Measurements from ENCODE around the gene GNG14.
A peak's percentile ranks its signal among the peaks of the same experiment; 100 is the strongest.
"Not testable (repeated sequence)": the region's sequence is repeated elsewhere in the genome, so short reads cannot be mapped to it uniquely, and the experiment has no call there.

Gene GNG14

DNA sequence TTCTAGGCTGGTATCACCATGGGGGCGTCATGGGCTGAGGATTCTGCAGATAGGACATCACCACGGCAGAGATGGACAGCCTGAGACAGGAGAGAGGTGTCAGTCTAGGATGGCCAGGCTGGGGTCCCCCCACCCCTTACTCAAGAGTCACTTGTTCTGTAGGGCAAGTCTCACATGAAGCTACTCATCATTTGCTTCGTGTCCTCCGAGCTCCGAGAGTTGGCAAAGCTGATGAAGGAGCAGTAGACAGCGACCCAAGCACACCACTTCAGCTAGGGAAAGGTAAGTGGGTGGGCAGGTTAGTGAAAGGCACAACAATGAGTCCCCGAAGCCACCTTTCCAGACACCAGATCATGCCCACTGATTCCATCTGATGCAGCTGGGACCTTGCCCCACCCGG, 19.5 kb upstream of the GNG14 start:
- no peak for DNase-seq

DNA sequence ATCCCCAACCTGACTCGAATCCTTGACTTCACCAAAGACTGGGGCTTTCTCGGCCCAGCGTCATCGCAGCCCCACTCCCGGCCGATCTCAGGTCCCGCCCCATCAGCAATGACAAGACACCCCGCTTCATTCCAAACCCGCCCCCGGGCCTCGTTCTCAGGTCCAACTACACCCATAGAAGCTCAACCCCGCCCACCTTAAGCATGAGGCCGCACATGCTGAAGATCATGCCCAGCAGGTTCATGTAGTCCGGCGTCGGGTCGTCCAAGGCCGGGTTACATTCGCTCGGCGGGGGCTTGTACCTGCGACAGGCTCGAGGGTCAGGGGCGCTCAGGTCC, 18.9 kb upstream of the GNG14 start:
- DNase-seq: no peak

DNA sequence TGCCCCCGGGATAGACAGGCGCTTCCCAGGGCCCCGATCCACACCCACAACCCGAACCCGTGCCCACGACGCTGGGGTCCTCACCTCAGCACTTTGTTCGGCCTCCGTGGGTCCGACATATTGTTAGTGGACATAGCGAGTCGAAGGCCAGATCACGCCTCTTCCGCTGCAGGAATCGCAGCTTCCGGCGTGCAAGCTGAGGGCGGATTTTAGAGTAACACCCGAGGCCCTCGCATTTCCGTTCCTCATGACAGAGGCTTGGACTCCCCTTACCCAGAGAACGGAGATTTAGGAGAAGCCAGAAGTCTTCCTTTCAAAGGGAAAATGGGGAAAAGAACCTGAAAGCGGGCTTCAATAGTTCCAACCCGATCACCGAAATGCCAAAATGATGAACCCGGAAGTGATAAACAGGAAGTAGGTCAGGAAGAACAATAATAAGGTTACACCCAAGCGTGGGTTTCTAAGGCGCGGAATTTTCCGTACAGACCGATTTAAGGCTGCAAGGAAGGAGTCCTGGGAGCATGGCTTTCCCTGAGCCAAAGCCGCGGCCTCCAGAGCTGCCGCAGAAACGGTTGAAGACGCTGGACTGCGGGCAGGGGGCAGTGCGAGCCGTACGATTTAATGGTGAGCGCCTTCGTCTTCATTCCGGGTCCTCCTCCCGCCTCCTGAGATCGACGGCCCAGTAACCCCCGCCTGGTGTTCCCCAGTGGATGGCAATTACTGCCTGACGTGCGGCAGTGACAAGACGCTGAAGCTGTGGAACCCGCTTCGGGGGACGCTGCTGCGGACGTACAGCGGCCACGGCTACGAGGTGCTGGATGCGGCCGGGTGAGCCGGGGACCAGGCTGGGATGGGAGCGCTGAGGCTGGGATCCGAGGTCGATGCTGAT, 18.3 kb upstream of the GNG14 start:
- DNase-seq: peak; percentile 82

DNA sequence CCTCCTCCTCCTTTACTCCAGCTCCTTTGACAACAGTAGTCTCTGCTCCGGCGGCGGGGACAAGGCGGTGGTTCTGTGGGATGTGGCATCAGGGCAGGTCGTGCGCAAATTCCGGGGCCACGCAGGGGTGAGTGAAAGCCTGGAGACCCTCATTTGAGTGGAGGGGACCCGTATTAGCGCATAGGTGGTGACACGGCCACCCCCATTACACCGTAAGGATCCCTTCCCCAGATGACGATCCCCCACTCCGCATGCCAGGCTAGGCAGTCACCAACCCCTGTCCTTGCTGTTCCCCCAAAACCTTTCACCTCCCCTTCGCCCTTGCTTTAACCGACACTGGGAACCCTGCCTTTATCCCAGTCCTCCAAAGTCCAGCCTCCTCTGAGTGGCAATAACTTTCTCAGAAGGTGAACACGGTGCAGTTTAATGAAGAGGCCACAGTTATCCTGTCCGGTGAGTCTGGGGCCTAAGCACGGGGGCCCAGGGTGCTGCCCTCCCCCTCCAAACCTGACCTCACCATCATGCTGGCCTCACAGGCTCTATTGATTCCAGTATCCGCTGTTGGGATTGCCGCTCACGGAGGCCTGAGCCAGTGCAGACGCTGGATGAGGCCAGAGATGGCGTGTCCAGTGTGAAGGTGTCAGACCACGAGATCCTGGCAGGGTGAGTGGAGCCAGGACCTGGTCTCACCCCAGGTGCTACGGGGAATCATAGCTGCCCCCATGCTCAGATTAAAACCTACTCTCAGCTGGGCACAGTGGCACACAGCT, 17.5 kb upstream of the GNG14 start:
- no peak for DNase-seq

DNA sequence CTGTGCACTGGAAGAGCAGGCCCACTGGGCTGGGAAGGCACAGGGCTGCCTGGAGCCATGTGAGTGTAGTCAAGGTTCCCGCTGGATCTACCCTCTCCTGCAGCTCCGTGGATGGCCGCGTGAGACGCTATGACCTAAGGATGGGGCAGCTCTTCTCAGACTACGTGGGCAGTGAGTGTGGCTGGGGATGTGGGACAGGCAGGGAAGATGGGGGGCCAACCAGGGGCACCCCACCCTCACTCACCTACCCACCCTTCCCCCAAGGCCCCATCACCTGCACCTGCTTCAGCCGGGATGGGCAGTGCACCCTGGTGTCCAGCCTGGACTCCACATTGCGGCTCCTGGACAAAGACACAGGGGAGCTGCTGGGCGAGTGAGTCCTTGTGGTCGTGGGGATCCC, 15.1 kb upstream of the GNG14 start:
- no peak for DNase-seq

DNA sequence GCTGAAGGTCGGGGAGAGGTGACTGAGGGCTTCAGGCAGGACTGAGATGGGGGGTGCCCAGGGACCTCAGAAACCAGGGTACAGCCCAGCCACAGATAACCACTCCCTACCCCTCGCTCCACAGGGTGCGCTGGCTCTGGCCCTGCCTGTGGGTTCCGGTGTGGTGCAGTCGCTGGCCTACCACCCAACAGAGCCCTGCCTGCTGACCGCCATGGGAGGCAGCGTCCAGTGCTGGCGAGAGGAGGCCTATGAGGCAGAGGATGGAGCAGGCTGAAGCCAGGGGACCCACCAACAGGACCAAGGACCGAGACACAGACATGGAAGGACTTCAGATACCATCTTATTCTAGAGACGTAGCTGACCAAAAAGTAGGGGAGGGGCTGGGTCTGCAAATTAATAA, 12.4 kb upstream of the GNG14 start:
- DNase-seq: no peak

DNA sequence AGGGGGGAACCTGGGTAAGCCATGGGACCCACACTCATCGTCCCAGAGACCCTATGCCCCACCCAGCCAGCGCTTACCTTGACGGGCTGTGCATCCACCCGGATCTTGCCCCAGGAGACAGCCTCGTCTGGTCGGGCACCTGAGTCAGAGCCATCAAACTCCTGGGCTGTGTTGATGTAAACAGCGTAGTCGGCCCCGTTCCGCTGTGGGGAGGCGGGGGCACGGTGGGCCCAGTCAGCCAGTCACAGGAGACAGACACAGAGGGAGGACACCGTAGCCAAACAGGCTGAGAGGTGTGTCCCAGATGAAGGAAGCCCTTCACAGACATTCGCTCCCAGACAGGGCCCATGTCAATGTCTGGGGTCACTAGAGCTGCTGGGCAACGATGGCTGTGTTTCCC, 11.9 kb upstream of the GNG14 start:
- no peak for DNase-seq

DNA sequence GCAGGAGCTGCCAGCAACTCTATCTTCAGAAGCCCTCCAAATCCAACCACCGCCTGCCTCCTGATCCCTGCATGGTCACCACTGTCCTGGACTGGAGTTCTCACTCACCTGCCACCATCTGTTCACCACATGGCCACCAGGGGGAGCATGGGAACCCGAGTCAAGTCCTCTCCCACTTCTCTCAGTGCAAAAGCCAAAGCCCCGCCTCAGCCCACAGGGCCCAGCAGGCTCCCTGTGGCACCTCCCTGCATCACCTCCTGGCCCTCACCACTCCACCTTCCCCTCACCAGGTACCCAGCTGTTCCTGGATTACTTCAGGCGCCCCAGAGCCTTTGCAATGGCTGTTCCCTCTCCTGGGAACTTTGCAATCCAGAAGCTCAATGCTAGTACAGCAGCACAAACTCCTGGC, 11.4 kb upstream of the GNG14 start:
- peak; percentile 44 for DNase-seq

DNA sequence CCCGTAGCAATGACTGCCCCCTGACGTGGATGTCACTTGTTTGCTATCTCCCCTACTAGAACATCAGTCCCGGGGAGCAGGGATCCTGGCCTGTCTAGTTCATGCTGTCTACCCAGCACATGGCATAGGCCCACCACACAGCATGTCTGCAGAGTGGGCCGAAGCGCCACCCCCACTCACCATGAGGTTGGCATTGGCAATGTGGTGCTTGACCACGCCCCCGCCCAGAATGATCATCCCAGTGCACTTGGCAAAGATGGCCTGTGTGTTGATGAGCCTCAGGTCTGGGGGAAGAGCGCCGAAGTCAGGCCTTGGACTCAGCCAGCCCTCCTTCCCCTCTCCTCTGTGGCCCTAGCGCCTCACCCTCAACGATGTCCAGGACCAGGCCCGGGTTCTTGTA, 10.9 kb upstream of the GNG14 start:
- no peak for DNase-seq

DNA sequence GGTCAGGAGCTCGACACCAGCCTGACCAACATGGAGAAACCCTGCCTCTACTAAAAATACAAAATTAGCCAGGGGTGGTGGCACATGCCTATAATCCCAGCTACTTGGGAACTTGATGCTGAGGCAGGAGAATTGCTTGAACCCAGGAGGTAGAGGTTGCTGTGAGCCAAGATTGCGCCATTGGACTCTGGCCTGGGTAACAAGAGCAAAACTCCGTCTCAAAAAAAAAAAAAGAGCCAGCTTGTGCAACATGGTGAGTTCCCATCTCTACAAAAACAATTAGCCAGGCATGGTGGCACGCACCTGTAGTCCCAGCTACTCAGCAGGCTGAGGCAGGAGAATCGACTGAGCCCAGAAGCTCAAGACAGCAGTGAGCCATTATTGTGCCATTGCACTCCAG, 9.8 kb upstream of the GNG14 start:
- DNase-seq: not testable (repeated sequence)

DNA sequence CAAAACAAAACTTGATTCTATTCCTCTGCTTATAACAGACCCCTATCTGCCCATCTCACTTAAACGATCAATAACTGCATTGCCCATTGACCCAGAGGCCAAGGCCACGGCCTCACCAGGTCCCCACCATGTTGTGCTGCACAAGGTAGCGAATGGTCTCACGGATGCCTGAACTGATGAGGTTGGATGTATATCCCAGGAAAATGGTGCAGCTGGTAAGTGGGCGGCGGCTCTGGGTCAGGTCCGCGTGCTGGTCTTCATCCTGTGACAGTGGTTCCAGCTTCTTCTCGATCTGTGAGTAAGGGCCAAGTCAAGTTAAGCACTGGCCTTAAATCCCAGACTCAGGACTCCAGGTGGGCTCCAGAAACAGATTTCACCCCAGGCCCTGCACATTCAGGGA, 7.8 kb upstream of the GNG14 start:
- no peak for DNase-seq

DNA sequence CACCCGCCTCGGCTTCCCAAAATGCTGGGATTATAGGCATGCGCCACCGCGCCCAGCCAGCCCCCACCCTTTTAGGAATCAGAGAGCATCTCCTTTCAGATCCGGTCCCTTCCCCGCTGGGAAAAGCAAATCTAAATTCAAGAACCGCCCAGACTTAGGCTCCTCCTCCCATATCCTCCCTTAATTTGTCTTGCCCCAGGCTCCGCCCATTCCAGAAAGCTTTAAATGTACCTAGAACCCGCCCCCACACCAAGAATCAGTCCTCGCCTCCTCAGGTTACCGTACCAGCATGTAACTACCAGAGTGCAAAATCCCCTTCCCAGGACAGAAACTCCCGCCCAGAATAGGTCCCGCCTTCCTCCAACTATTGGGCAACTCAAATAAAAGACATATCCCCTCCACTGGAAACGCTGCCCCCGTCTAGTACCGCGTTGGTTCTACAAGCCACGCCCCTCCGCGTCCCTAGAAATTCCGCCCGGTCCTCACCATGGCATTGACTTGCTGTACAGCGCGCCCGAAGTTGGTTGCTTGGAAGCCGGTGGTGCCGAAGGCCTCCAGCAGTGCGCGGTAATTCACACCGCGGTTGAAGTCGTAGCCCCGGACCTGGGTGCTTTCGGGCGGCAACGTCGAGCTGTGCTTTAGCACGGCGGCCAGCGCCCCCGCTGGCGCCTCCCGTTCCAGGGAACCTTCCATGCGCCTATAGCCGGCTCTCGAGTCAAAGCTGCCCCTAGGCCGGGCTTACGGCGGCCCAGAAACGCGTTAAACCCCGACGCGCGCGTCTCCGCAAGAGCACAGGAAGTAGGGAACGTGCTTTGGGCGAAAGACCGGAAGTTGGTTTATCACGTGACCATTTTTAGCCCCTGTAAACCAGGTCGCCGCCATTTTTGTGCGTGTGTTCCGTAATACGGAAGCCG, 6.5 kb upstream of the GNG14 start, which contains the start of gene DHPS:
Gene DHPS (minus strand): TSS at position 807 of the 914 bp plus-strand sequence. CDS start 114 bp downstream, at position 693.
- peak; percentile 97 for DNase-seq

DNA sequence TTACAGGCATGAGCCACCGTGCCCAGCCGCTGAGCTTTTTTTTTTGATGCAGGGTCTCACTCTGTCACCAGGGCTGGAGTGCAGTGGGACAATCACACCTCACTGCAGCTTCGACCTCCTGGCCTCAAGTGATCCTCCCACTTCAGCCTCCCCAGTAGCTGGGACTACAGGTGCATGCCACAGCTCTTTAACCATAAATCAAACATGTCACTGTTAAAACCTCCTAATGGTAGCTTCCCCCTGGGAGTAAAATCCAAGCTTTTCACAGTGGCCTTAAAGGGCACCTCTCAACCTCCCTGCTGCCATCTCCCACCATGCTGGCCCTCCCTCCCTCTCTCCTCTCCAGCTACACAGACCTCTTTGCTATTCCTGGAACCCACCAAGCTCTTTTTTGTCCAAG, 2.0 kb upstream of the GNG14 start:
- no peak for DNase-seq

DNA sequence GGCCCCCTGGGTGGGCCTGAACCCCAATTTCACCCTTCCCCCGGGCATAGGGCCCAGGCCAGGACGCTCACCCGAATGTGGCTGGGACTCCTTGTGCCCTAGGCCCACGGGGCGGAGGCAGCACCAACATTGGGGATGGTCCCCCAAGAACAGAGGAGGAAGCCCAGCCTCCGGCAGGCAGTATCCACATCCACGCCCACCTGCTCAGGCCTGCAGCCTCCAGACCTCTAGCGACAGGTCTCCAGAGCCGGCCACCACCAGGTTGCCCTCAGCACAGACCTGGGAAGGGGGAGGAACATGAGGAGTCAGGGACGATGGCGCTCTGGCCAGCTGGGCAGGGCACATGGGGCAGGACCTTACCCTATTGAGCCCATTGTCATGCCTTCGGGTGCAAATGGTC, 1.2 kb downstream of the GNG14 start:
- DNase-seq: no peak

DNA sequence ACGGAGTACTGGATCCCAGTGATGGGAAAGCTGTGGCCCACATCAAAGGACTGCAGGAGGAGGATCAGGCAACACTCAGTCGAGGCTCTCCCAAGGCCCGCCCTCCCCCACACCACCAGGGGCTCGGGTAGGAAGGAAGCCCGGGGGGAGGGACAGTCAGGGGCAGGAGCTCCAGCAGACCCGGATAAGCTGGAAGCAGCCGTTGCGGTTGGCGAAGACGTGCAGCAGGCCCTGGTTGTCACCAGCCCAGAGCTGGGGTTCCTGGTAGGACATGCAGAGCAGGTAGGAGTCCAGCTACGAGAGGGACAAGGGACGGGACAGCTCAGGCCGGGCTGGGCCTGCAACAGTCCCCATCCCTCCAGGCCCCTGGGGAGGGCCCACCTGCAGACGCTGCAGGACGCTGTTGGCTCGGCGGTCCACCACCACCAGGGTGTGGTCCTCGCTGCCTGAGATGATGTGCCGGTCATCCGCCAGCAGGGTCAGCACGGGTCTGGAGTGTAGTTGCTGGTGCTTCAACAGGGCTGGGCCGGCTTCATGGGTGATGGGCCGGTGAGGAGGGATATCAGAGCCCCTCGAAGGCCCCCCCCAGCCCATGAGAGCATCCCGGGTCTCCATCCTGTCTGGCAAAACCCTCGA, 1.9 kb downstream of the GNG14 start:
- no peak for DNase-seq

DNA sequence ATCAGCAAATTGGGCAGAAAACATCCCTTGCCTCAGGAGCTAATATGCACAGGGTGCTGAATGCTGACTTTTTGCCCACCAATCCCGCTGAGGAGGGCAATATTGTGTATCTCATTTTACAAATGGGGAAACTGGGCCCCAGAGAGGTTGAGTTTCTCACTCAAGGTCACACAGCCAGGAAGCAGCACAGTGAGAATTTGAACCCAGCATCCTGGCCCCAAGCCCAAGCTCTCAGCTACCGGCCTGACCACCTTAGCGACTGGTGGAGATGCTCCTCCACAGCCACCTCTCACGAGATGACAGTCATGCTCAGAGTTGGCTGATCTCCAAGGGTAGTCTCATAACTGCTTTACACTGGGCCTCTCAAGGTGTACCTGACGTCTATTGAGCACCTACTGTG, 5.2 kb downstream of the GNG14 start:
- DNase-seq: no peak

DNA sequence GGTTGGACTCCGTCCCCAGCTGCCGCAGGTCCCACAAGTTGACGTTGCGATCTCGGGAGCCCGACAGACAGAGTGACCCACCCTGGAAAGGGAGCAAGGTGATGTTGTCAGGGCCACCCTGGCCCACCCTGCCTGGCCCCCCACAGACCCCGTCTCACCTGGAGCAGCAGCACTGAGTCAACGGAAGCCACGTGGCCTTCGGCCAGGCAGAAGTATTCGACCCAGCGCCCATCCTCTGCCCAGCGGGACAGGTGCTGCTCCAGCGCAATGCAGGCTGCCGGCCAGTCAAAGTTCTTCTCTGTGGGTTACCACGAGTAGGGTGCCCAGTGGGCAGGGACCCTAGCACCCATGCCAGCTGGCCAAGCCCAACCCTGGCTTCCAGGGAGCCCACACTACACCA, 6.8 kb downstream of the GNG14 start:
- no peak for DNase-seq

DNA sequence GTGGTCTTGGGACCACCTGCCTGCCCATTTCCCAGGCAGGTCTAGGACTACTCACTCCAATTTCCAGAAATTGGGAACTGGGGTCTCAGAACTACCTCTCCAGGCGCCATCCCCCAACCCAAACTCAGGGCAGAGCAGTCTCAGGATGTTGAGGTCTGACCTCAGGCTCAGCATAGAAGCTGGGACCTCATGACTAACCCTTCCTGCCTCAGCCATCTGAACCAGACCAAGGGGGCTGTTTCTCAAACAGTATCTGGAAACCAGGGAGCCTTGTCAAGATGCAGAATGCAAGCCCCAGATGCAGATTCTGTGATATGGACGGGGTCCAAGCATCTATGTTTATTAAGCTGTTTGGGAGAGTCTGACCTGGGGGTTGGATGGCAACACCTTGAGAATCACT, 7.3 kb downstream of the GNG14 start:
- DNase-seq: no peak

DNA sequence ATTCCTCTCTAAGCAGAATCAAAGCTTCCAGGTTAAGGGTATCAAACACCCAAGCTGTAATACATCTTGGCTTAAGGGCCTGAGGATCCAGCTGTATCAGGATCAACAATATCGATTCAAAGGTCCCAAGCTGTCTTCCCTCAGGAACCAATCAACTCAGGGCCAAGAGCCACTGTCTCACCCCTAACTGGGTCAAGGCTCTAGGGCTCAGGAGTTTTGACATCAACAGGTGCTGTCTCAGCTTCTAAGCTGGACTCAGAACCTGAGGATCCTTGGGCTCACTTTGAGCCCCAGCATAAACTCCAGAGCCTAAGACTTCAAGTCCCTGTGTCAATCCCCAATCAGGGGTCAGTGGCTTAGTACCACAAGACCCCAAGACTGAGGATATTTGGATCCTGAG, 7.7 kb downstream of the GNG14 start:
- DNase-seq: no peak

DNA sequence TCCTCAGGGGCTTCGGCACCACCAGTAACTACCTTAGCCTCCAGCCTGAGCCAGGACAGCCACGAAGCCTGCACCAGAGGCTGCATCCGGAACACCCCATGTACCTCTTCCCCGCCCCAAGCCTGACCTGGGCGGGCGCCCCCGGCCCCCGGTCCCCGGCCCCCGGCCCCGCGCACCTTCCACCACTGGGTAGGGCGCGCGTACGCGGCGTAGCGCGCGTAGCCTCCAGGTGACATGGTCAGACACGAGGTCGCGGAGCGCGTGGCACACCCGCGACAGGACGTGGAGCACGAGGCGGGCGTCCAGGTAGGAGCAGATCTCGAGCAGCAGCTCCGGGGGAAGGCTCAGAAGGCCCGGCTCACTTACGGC, 8.2 kb downstream of the GNG14 start:
- DNase-seq: no peak

DNA sequence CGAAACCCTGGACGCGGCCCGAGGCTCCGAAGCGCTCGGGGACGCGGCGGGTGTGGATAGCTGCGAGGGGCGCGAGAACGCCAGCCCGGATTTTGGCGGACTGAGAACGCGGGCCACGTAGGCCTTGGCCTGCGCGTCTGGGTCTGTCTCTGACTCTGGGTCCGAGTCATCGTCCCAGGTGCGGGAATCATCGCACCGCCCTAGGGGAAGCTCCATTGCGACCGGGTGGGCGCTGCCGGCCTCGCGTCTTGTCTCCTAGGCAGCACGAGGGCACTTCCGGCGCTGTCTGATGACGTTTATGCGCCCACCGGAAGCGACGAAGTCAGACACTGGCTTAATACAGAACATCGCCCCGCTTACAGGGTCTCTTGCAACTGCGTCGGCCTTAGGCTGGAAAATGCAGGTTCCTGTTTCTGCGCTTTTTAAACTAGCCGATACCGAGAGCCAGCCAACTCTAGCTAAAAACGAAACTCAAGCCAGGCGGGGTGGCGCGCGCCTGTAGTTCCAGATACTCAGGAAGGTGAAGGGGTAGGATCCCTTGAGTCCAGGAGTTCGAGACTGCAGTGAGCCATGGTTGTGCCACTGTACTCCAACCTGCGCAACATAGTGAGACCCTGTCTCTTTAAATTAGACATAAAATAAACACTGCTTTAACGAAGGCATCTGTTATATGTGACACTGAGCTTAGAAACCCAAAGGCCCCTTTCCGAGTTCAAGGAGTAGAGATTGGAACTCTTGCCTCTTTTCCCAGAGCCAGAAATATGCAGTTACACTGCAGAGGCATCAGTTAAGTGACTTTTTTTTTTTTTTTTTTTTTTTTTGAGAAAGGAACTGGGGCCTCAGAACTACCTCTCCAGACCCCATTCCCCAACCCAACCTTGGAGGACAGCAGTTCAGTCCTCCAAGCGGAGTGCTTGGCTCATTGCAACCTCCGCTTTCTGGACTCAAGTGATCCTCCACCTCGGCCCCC, 8.9 kb downstream of the GNG14 start, which contains the start of gene FBXW9:
Gene FBXW9 (minus strand): TSS at position 266 of the 970 bp plus-strand sequence. CDS start 50 bp downstream, at position 216.
- peak; percentile 90 for DNase-seq

Data from DMS79 treated with DMSO at 0.1 percent for 48 hours (cell line).